Spinal cord (tissue), 10 donors: Measurements from ENCODE around the gene MYOZ2. TPM values are rescaled to one million over a fixed set of nuclear protein-coding genes. Genes with fewer than 3 reads are reported as not detected.

ENCODE experiments used
- DNase-seq, 6 donors: peaks; one replicate each; pipeline versions ENCODE4 v3.0.0 to v3.0.0-alpha.2; 2013 to 2015; ENCODE audit warnings: low spot score in 6 of 6, low read depth in 4 of 6
- H3K27ac ChIP-seq: one replicate; pipeline ENCODE4 v1.5.1; 2013; ENCODE audit warnings: low read depth, low read length, control low read depth
- H3K27me3 ChIP-seq: one replicate; pipeline ENCODE4 v1.6.1; 2013; ENCODE audit warnings: low read length; ENCODE audit not compliant: control insufficient read depth, insufficient read depth
- H3K36me3 ChIP-seq: one replicate; pipeline ENCODE4 v1.6.1; 2013; ENCODE audit warnings: low read length; ENCODE audit not compliant: control insufficient read depth, insufficient read depth
- H3K4me1 ChIP-seq: one replicate; pipeline ENCODE4 v1.6.1; 2013; ENCODE audit warnings: low read length; ENCODE audit not compliant: control insufficient read depth, insufficient read depth
- H3K4me3 ChIP-seq: one replicate; pipeline ENCODE4 v1.5.1; 2013; ENCODE audit warnings: low read depth, low read length, control low read depth
- H3K9me3 ChIP-seq: one replicate; pipeline ENCODE4 v1.6.1; 2013; ENCODE audit warnings: low read length; ENCODE audit not compliant: control insufficient read depth, insufficient read depth
- WGBS: methylation state at CpG from one replicate; pipeline ENCODE4 v1.1.5; 2013; ENCODE audit warnings: missing lambda C conversion rate; ENCODE audit not compliant: insufficient coverage; 5-methylcytosine and 5-hydroxymethylcytosine counted together
- long read RNA-seq, 4 donors: transcript quantifications; one replicate each; lab custom pipeline, GENCODE V29; 2026
- polyA plus RNA-seq, 2 donors: library from polyadenylated mRNA; unstranded; fragments of 120-200 nt; gene quantifications; one replicate each; pipeline ENCODE4 v1.2.1, GENCODE V29; 2013; ENCODE audit not compliant: insufficient read length in 2 of 2
- total RNA-seq, 2 donors: library from RNA; depleted of rRNA in 1 of 2; stranded (reverse); fragments of 120-200 nt in 1 of 2; fragments of >200 nt in 1 of 2; gene quantifications; one replicate each; pipeline versions ENCODE4 v1.2.3 to v1.2.4, GENCODE V29; 2013 to 2014
- donor health status: healthy.

MYOZ2 gene
- total RNA-seq (under 1 TPM; 0.30 to 0.66 TPM), polyA plus RNA-seq (under 1 TPM; 0.32 to 0.90 TPM)
- long read RNA-seq, donor 1, result 0 reads
- long read RNA-seq, donor 2, partial matches to known transcripts, result 0 of 1 reads
- long read RNA-seq, donor 2, other reads (novel, unspliced or antisense), result 0 of 1 reads
- long read RNA-seq, donor 3, result 0 reads
- long read RNA-seq, donor 4, partial matches to known transcripts, result 0 of 1 reads
- long read RNA-seq, donor 4, other reads (novel, unspliced or antisense), result 0 of 1 reads

DNA sequence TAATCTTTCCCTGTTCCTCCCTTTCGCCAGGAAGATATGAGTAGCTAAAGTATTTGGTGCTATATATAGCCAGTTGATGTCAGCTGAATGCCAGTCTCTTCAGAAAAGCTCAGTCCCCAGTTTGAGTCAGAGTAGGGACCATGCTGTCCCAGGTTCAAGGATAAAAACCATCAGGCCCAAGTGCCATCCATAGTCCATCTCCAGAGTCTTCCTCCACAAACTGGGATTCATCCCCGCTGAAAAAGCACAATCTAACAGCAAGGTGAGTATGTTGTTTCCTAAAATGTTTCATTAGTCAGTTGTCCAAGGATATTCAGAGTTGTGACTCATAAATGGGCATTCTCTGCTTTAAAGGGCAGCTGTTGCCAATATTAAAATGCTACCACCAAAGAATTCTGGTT lies at the start of gene MYOZ2:
MYOZ2 (plus strand) TSS at position 112 of the 401 bp plus-strand sequence. CDS start 694 bp downstream, outside the sequence.
- Histone ChIP-seq H3K27me3 (no peaks in the 10 kb centered on the region), H3K4me3 (no peak within 1 kb of the TSS), H3K36me3 (no peaks in the 10 kb centered on the region), H3K9me3 (no peaks in the 10 kb centered on the region), H3K27ac (peak within 1 kb of the TSS; percentile 25), H3K4me1 (no peaks in the 10 kb centered on the region)
- WGBS, result no CpG with 5 or more reads among the region's 2 CpGs
- no peak for DNase-seq

DNA sequence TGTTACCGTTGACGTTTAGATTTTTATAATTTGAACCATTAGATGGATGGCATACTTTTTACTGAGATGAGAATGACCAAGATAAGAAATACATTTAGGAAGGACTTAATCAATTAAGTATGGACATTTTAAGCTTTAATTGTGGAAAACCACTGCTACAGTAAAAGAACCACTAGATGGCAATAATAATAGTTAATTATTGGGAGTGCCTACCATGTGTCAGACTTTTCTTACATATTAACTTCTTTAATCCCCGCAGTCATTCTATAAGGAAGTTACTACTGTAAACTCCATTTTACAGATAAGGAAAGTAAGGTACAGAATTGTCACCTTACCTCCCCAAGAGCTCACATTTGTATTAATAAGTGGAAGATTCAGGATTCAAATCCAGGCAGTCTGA lies 48.5 kb upstream of the MYOZ2 start:
- H3K27ac ChIP-seq, result no peak overlapping the region
- H3K9me3 ChIP-seq, result no peaks in the 10 kb centered on the region
- no peaks in the 10 kb centered on the region for H3K4me1 ChIP-seq
- no peak overlapping the region for H3K4me3 ChIP-seq
- H3K36me3 ChIP-seq, result no peaks in the 10 kb centered on the region
- no peaks in the 10 kb centered on the region for H3K27me3 ChIP-seq
- 100% methylated on average over 2 of the region's 3 CpGs for WGBS
- DNase-seq, result no peak

DNA sequence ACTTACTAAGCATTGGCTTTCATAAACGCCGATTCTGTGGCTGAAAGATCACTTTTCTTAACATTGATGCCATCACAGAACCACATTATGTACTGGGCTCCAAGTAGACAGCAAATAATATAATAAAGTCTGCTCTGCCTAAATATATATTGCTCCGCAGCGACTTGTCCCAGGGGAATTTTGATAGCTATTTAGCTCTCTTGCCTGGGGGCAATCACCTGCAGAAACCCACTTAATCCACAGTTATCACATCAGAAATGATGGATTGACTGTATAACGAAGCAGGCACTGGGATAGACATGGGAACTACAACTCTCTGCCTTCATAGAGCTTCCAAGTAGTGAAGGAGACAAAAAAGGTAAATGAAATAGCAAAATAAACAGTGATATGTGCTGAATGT lies 48.0 kb upstream of the MYOZ2 start:
- no peaks in the 10 kb centered on the region for H3K36me3 ChIP-seq
- H3K27ac ChIP-seq, result no peak overlapping the region
- H3K4me1 ChIP-seq, result no peaks in the 10 kb centered on the region
- H3K4me3 ChIP-seq, result no peak overlapping the region
- no CpG with 5 or more reads among the region's 5 CpGs for WGBS
- no peak for DNase-seq
- no peaks in the 10 kb centered on the region for H3K27me3 ChIP-seq
- H3K9me3 ChIP-seq, result no peaks in the 10 kb centered on the region

DNA sequence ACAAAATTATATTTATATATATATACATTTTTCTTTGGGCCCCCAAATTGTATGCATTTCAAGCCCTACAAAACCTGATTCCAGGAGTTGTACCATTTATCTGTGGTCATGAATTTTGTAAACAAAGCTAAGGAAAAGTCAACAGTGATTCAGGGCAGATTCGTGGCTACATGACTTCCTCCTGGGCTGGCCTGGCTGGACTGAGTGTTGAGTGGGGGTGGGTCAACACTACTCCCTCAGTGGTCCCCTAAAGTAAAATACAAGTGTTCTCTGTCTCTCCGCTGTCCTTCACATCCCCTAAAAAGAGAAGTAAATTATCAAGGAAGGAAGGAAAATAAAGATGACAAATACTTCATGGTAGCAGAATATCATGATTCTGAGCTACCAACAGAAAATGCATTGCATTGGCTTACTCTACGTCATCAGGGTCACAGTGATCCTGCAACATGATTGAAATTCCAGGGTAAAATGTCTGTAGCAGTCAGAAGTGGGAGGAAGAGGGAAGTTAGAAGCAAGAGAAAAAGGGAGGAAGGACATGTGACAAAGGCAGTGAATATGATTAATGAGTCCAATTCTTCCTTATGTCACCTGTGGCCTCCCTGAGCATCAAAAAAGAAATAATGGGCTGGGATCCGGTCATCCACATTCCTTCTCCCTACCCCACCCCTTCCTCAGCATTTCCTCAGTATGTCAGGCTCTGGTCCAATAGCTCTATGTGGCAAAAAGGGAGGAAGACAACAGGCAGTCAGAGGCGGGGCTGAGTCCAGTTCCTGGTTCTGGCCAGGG lies 42.4 kb upstream of the MYOZ2 start:
- H3K4me1 ChIP-seq, result no peaks in the 10 kb centered on the region
- DNase-seq, result no peak
- no peaks in the 10 kb centered on the region for H3K27me3 ChIP-seq
- no peaks in the 10 kb centered on the region for H3K9me3 ChIP-seq
- no peak overlapping the region for H3K27ac ChIP-seq
- H3K36me3 ChIP-seq, result no peaks in the 10 kb centered on the region
- WGBS, result 100% methylated on average over 1 of the region's 5 CpGs
- H3K4me3 ChIP-seq, result no peak overlapping the region

DNA sequence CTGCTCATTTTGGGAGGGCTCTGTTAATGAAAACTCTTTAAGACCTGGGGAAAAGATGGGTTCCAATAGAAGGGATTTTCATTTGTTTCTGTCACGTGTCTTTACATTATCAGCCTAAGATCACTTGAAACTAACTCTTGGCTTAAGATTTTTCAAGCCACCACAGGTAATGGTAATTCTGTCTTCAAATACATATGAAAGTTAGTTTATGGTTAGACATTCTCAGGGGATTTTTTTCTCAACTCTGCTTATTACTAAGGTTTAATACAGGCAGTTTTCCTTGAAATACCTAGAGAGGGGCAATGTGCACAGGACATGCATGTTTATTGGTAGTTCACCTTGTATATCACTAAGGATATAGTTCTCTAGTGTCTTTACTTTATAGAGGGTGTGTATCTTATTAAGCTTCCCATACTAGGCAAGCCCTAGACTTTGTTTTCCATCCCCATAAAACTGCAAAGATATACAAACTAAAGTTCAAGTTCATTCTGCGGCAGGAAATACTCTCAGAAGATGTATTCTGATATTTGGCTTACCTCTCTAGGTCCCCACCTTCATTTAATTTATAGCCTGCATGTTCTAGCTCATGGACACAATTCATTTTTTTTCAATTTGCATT lies 38.2 kb upstream of the MYOZ2 start:
- H3K9me3 ChIP-seq, result peaks cover 1% of the 10 kb centered on the region
- no peaks in the 10 kb centered on the region for H3K36me3 ChIP-seq
- no peak overlapping the region for H3K4me3 ChIP-seq
- H3K27me3 ChIP-seq, result no peaks in the 10 kb centered on the region
- no peak overlapping the region for H3K27ac ChIP-seq
- no peak for DNase-seq
- no CpG with 5 or more reads among the region's 2 CpGs for WGBS
- no peaks in the 10 kb centered on the region for H3K4me1 ChIP-seq

DNA sequence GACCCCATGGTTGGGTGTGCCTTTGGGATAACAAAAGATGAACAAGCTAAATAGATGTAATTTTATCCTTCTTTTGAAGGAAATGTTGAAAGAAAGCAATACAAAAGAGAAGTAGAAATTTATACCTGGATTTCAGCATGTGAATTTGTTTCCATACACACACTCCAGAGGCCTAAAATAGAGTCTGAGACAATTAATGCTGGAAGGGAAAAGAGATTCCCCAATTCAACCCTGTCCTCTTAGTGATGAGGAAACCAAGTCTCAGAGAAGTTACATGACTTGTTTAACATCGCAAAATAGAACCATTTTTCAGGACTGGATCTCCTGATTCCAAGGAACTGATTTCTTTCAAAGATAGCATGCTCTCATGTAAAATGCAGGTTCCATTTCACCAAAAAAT lies 37.3 kb upstream of the MYOZ2 start:
- no peaks in the 10 kb centered on the region for H3K27me3 ChIP-seq
- H3K4me1 ChIP-seq, result no peaks in the 10 kb centered on the region
- no peak overlapping the region for H3K27ac ChIP-seq
- no peak for DNase-seq
- H3K36me3 ChIP-seq, result no peaks in the 10 kb centered on the region
- H3K9me3 ChIP-seq, result peaks cover 1% of the 10 kb centered on the region
- no peak overlapping the region for H3K4me3 ChIP-seq
- no CpG with 5 or more reads among the region's 1 CpG for WGBS

DNA sequence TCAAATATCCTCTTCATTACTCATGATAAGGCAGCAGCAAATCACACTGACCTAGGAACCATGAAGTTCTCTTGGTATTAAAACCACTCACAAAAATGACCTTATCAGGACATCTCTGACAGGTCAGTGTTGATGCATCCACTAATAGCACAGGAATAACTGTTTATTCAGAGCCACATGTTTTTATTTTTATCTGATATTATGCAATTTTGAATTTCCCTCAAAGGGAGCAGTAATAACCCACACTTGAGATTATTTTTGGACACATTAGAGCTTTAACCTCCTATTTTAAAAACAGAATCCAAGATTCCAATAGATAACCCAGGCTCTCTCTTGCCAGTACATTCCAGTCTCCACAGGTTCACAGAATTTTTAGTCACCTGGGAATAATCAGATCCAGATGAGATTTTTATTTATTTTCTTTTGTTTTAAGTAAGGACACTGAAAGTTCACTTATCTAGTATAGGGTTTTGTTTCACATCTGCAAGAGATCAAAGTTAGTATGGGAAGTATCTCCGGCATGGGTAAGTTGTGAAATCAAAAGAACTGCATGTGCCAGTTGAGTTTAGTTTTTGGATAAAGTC lies 36.3 kb upstream of the MYOZ2 start:
- Histone ChIP-seq H3K36me3 (no peaks in the 10 kb centered on the region), H3K27ac (no peak overlapping the region), H3K9me3 (peaks cover 1% of the 10 kb centered on the region), H3K4me3 (no peak overlapping the region), H3K27me3 (no peaks in the 10 kb centered on the region), H3K4me1 (no peaks in the 10 kb centered on the region)
- no peak for DNase-seq
- WGBS, result no CpG with 5 or more reads among the region's 1 CpG

DNA sequence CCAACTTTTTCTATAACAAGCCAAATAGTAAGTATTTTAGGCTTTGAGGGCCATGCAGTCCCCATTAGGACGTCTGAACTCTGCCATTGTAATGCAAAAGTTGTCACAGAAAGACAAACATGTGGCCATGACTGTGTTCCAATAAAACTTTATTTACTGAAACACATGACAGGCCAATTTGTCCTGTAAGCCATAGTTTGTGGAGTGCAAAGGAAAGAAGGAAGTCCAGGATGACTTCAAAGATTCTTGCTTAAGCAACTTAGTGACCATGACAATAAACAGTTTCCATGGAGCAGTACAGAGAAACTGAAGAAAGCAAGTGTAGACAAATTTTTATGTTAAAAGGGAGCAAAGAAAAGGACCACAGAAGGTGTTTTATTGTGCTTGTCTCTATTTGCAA lies 35.0 kb upstream of the MYOZ2 start:
- no peak for DNase-seq
- no peaks in the 10 kb centered on the region for H3K36me3 ChIP-seq
- no peaks in the 10 kb centered on the region for H3K27me3 ChIP-seq
- H3K4me3 ChIP-seq, result no peak overlapping the region
- no peaks in the 10 kb centered on the region for H3K4me1 ChIP-seq
- peaks cover 1% of the 10 kb centered on the region for H3K9me3 ChIP-seq
- H3K27ac ChIP-seq, result no peak overlapping the region
- 40% methylated on average over 1 of the region's 1 CpG for whole genome bisulfite sequencing

DNA sequence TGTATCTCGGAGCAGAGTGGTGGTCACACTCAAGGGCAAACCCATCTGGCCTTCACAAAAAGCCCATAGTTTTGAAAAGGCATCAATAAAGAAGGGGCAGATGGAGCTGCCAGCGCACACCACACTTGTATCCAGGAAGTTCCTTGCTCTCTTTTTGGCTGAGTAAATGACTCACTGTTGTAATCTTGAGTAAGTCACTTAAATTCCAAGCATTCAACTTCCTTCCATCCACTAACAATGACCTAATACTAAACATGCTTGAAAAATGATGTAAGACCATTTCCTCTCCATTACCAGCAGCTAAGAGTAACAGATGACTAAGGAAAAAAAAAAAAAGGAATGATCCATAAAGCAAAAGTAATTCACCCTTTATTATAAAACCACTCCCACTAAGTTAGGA lies 32.4 kb upstream of the MYOZ2 start:
- H3K27ac ChIP-seq, result no peak overlapping the region
- no peaks in the 10 kb centered on the region for H3K4me1 ChIP-seq
- peaks cover 1% of the 10 kb centered on the region for H3K9me3 ChIP-seq
- H3K27me3 ChIP-seq, result no peaks in the 10 kb centered on the region
- H3K36me3 ChIP-seq, result no peaks in the 10 kb centered on the region
- no peak overlapping the region for H3K4me3 ChIP-seq
- 100% methylated on average over 1 of the region's 2 CpGs for WGBS
- peak in 1 of 6 donors; percentile 22 for DNase-seq
